K562 (cell line): Measurements from ENCODE around the gene MCL1. TPM values are rescaled to one million over a fixed set of nuclear protein-coding genes. Genes with fewer than 3 reads are reported as not detected.

Experiments used
- ATAC-seq: fragments of 200-7000 bp; cut with Tn5 transposase; 3 replicates; pipeline ENCODE4 v1.9.1; 2020; ENCODE audit warnings: moderate library complexity
- BruUV-seq: library from RNA; stranded (reverse); fragments of 400-500 nt; replicated peaks from 2 replicates; lab custom pipeline; 2021; lab: Mats Ljungman, UMichigan
- CTCF ChIA-PET: fragments of 300-600 bp; formaldehyde crosslinking; extraction: SDS; loops from one replicate; lab custom pipeline; 2021; ENCODE audit warnings: low intra/inter-chr PET ratio; lab: Yijun Ruan, JAX
- POLR2A ChIA-PET: fragments of 300-600, 350-650 bp; sonication (Branson Sonifier 250); formaldehyde crosslinking; extraction: SDS; loops from one replicate; lab custom pipeline; 2021; ENCODE audit warnings: antibody characterized with exemption, inconsistent platforms; lab: Yijun Ruan, JAX
- DNase-seq, 4 experiments: peaks; one replicate each; pipeline versions ENCODE4 v3.0.0 to v3.0.0-alpha.2; 2011 to 2018; ENCODE audit warnings: low spot score in 3 of 4, mixed read lengths in 3 of 4; ENCODE audit errors: extremely low read depth in 1 of 4
- FAIRE-seq: peaks from 2 replicates; lab custom pipeline; 2011; peaks lifted over from hg19 to GRCh38; lab: Jason Lieb, UNC
- H2AFZ ChIP-seq: 2 replicates; pipeline ENCODE4 v1.6.0; 2011; ENCODE audit warnings: low read depth, low read length, control low read depth, inconsistent platforms
- H3K27ac ChIP-seq: fragments of 200-600 bp; 3 replicates; pipeline ENCODE4 v1.8.0; 2011; ENCODE audit warnings: low read depth, mild to moderate bottlenecking, control low read depth, inconsistent platforms, low read length, moderate library complexity, mixed read lengths; ENCODE audit errors: extremely low read depth
- H3K27me3 ChIP-seq, 2 experiments: fragments of 300-600 bp in 1 of 2; 2 replicates in 1 of 2; 3 replicates in 1 of 2; pipeline versions ENCODE4 v1.6.0 to v1.8.0; 2011; ENCODE audit warnings: inconsistent platforms in 2 of 2, low read length in 2 of 2, mild to moderate bottlenecking in 1 of 2, mixed read lengths in 1 of 2, moderate library complexity in 1 of 2; ENCODE audit not compliant: control insufficient read depth in 2 of 2, insufficient read depth in 2 of 2
- H3K36me3 ChIP-seq: fragments of 300-600 bp; 3 replicates; pipeline ENCODE4 v1.8.0; 2011; ENCODE audit warnings: mild to moderate bottlenecking, low read length, inconsistent platforms; ENCODE audit not compliant: control insufficient read depth, insufficient read depth
- H3K4me1 ChIP-seq, 2 experiments: fragments of 200-600 bp in 1 of 2; replicated peaks in 1 of 2; 2 replicates in 1 of 2; 3 replicates in 1 of 2; pipeline versions ENCODE4 v1.5.1 to v1.8.0; 2011; ENCODE audit warnings: inconsistent platforms in 2 of 2, low read length in 2 of 2, mild to moderate bottlenecking in 1 of 2, mixed read lengths in 1 of 2, moderate library complexity in 1 of 2; ENCODE audit not compliant: control insufficient read depth in 2 of 2, insufficient read depth in 2 of 2
- H3K4me2 ChIP-seq: 2 replicates; pipeline ENCODE4 v1.6.1; 2011; ENCODE audit warnings: low read length, control low read depth, inconsistent platforms, mixed read lengths; ENCODE audit not compliant: insufficient read depth
- H3K4me3 ChIP-seq: fragments of 200-600 bp; sonication (generic), shearing (Covaris generic); 2 replicates; pipeline ENCODE4 v1.5.1; 2016; ENCODE audit warnings: control low read depth, inconsistent platforms
- H3K79me2 ChIP-seq: fragments of 200-600 bp; 3 replicates; pipeline ENCODE4 v1.8.0; 2011; ENCODE audit warnings: low read length, inconsistent platforms; ENCODE audit not compliant: control insufficient read depth, insufficient read depth
- H3K9ac ChIP-seq, 2 experiments: 2 replicates each; pipeline versions ENCODE4 v1.6.0 to v1.6.1; 2011; ENCODE audit warnings: low read depth in 2 of 2, low read length in 2 of 2, control low read depth in 1 of 2, inconsistent platforms in 1 of 2, mild to moderate bottlenecking in 1 of 2, mixed read lengths in 1 of 2; ENCODE audit not compliant: insufficient read depth in 1 of 2
- H3K9me1 ChIP-seq: one replicate; pipeline ENCODE4 v1.6.0; 2011; ENCODE audit warnings: inconsistent platforms, mild to moderate bottlenecking, low read length, moderate library complexity; ENCODE audit not compliant: control insufficient read depth, insufficient read depth
- H3K9me3 ChIP-seq: replicated peaks from 2 replicates; pipeline ENCODE4 v1.5.1; 2011; ENCODE audit warnings: low read depth, low read length, inconsistent platforms; ENCODE audit not compliant: control insufficient read depth, insufficient read depth
- H4K20me1 ChIP-seq: replicated peaks from 2 replicates; pipeline ENCODE4 v1.6.1; 2011; ENCODE audit warnings: low read length, inconsistent platforms, mixed read lengths; ENCODE audit not compliant: control insufficient read depth, insufficient read depth
- E2F4 ChIP-seq: sonication (generic); formaldehyde crosslinking; IDR thresholded peaks from 2 replicates; pipeline ENCODE4 v1.8.0; 2022; ENCODE audit warnings: mild to moderate bottlenecking, low read depth, missing genetic modification reagents
- E2F5 ChIP-seq: sonication (generic); formaldehyde crosslinking; IDR thresholded peaks from 2 replicates; pipeline ENCODE4 v1.8.0; 2022; ENCODE audit warnings: mild to moderate bottlenecking, missing genetic modification reagents
- EHMT2 ChIP-seq: fragments of 450-650 bp; IDR thresholded peaks from 2 replicates; pipeline ENCODE4 v1.6.1; 2018; ENCODE audit warnings: antibody characterized with exemption
- FOXP4 ChIP-seq: sonication (generic); formaldehyde crosslinking; IDR thresholded peaks from 2 replicates; pipeline ENCODE4 v1.8.0; 2022; ENCODE audit warnings: mild to moderate bottlenecking, missing genetic modification reagents, borderline replicate concordance
- GABPB1 ChIP-seq: sonication (generic); formaldehyde crosslinking; IDR thresholded peaks from 2 replicates; pipeline ENCODE4 v1.8.0; 2022; ENCODE audit warnings: mild to moderate bottlenecking, missing genetic modification reagents
- KLF6 ChIP-seq: fragments of 250-450 bp; sonication (Bioruptor Pico); IDR thresholded peaks from 2 replicates; pipeline ENCODE4 v1.4.0; 2020; ENCODE audit warnings: mild to moderate bottlenecking, moderate library complexity, borderline replicate concordance
- NR2F6 ChIP-seq: fragments of 450-650 bp; formaldehyde crosslinking; IDR thresholded peaks from 2 replicates; pipeline ENCODE4 v1.4.0; 2020; ENCODE audit warnings: mild to moderate bottlenecking
- NR4A1 ChIP-seq, 2 experiments: fragments of 250-450 bp in 1 of 2; fragments of 450-650 bp in 1 of 2; sonication (Bioruptor Pico) in 1 of 2; IDR thresholded peaks; 2 replicates each; pipeline versions ENCODE4 v1.4.0 to v1.6.1; 2016 to 2020; ENCODE audit warnings: mild to moderate bottlenecking in 2 of 2, missing compliant biosample characterization in 1 of 2, missing genetic modification characterization in 1 of 2, moderate library complexity in 1 of 2
- PTTG1 ChIP-seq: fragments of 450-650 bp; IDR thresholded peaks from 2 replicates; pipeline ENCODE4 v1.6.1; 2016; ENCODE audit warnings: low read depth, mild to moderate bottlenecking, missing genetic modification characterization, missing compliant biosample characterization
- SMARCA5 ChIP-seq: fragments of 450-650 bp; IDR thresholded peaks from 2 replicates; pipeline ENCODE4 v1.6.1; 2016
- SMARCE1 ChIP-seq: fragments of 450-650 bp; IDR thresholded peaks from 2 replicates; pipeline ENCODE4 v1.7.1; 2016; ENCODE audit warnings: mild to moderate bottlenecking
- SREBF1 ChIP-seq: fragments of 150-350 bp; IDR thresholded peaks from 2 replicates; pipeline ENCODE4 v1.6.1; 2014; ENCODE audit warnings: antibody characterized with exemption, low read depth, low read length, borderline replicate concordance
- TARDBP ChIP-seq: fragments of 450-650 bp; IDR thresholded peaks from 2 replicates; pipeline ENCODE4 v1.6.1; 2016
- ZNF224 ChIP-seq: sonication (generic); formaldehyde crosslinking; IDR thresholded peaks from 2 replicates; pipeline ENCODE4 v1.8.0; 2022; ENCODE audit warnings: mild to moderate bottlenecking, missing genetic modification reagents
- ZNF232 ChIP-seq: sonication (generic); formaldehyde crosslinking; IDR thresholded peaks from 2 replicates; pipeline ENCODE4 v1.8.0; 2022; ENCODE audit warnings: mild to moderate bottlenecking, missing genetic modification reagents
- ZNF583 ChIP-seq: fragments of 250-450 bp; sonication (Bioruptor Pico); IDR thresholded peaks from 2 replicates; pipeline ENCODE4 v1.4.0; 2020
- ZNF699 ChIP-seq: fragments of 250-450 bp; sonication (Bioruptor Pico); IDR thresholded peaks from 2 replicates; pipeline ENCODE4 v1.8.0; 2021; ENCODE audit warnings: mild to moderate bottlenecking, moderate library complexity; ENCODE audit not compliant: insufficient replicate concordance
- ZNF76 ChIP-seq: fragments of 250-450 bp; sonication (Bioruptor Pico); IDR thresholded peaks from 2 replicates; pipeline ENCODE4 v1.4.0; 2020; ENCODE audit warnings: mild to moderate bottlenecking, moderate library complexity, borderline replicate concordance
- WGBS: fragments of 100-300 bp; shearing (Covaris generic); methylation state at CpG from one replicate; pipeline ENCODE4 v1.1.6; 2016; ENCODE audit warnings: low coverage, mixed read lengths; ENCODE audit not compliant: insufficient coverage; ENCODE audit errors: missing lambda C conversion rate; 5-methylcytosine and 5-hydroxymethylcytosine counted together
- in situ Hi-C: fragments of 300-500 bp; cut with MboI; formaldehyde crosslinking; loops from 4 replicates; pipeline ENCODE4 v1.15.0; 2018; ENCODE audit warnings: inconsistent platforms, mixed read lengths
- intact Hi-C: fragments of 100-400 bp; cut with micrococcal nuclease; formaldehyde crosslinking; loops from 2 replicates; pipeline ENCODE4 v1.14.2; 2022
- polyA plus RNA-seq, 8 experiments: library from polyadenylated mRNA; depleted of rRNA in 4 of 8; stranded (reverse) in 5 of 8; unstranded in 3 of 8; fragments of >200 nt; fragmentation: Nextera tagmentation in 2 of 8; fragmentation: Illumina TruSeq in 1 of 8; extraction: Ambion mirVana in 2 of 8; extraction: Trizol in 1 of 8; gene quantifications; 2 replicates each; pipeline versions ENCODE4 v1.2.1 to v1.2.3, GENCODE V29; 2011 to 2014; ENCODE audit warnings: inconsistent platforms in 1 of 8, missing spikeins in 1 of 8
- total RNA-seq, 7 experiments: library from RNA; depleted of rRNA in 6 of 7; stranded (reverse); fragments of >200 nt in 6 of 7; fragmentation: Illumina TruSeq in 2 of 7; extraction: Trizol in 2 of 7; gene quantifications; 2 replicates each; pipeline versions ENCODE4 v1.2.1 to v1.2.3, GENCODE V29; 2011 to 2021; ENCODE audit warnings: low replicate concordance in 1 of 7

The MCL1 gene
- total and polyA plus RNA-seq, 9 of the 15 experiments (the other 6 are each of a cell fraction or from before 2014, with no cell fraction given) = 27.1 to 224 (median 138) TPM

- CTCF ChIA-PET = interaction anchor here (1.1 kb wide), 2 partner anchors 43 to 193 kb away, joined by 3 to 4 read pairs; no protein-coding TSS in a partner anchor
- TF ChIP-seq KLF6 = no peak
- TF ChIP-seq ZNF76 (CRISPR knock-in tag) = no peak
- TF ChIP-seq SMARCE1 = peak; percentile 87
- TF ChIP-seq ZNF583 = no peak
- TF ChIP-seq NR2F6 (CRISPR knock-in tag) = no peak
- no peak for TF ChIP-seq SMARCA5
- no peak for TF ChIP-seq FOXP4 (CRISPR knock-in tag)
- no peak for TF ChIP-seq SREBF1
- no peak for TF ChIP-seq ZNF699 (CRISPR knock-in tag)
- TF ChIP-seq PTTG1 = no peak
- TF ChIP-seq NR4A1 (CRISPR knock-in tag; IDR thresholded peaks at IDR 0.05) = no peak
- TF ChIP-seq NR4A1 (tag; IDR thresholded peaks at IDR 0.05) = no peak
- TF ChIP-seq E2F5 = no peak
- no peak for TF ChIP-seq EHMT2
- no peak for TF ChIP-seq ZNF224
- no peak for TF ChIP-seq TARDBP
- no peak for TF ChIP-seq E2F4
- TF ChIP-seq ZNF232 (CRISPR knock-in tag) = no peak
- no peak for TF ChIP-seq GABPB1 (CRISPR knock-in tag)
Measured at GRCh38 chr1:150619576-150620509, 40.4 kb upstream of the MCL1 start.

More at GRCh38 chr1:150619576-150620509, 40.4 kb upstream of the MCL1 start:
- Histone ChIP-seq H3K27ac (peak overlapping the region; percentile 80), H3K79me2 (peaks cover 28% of the 10 kb centered on the region; the same call in 2 of the 3 replicates), H3K27me3 (no peaks in the 10 kb centered on the region), H3K9me3 (no peaks in the 10 kb centered on the region), H3K9me1 (no peaks in the 10 kb centered on the region), H3K4me2 (peak overlapping the region; percentile 40; the same call in 1 of the 2 replicates), H3K4me1 (peaks cover 33 to 55% of the 10 kb centered on the region in 2 experiments), H3K4me3 (no peak overlapping the region), H3K9ac (peak overlapping the region in 1 of 2 experiments; percentile 54; a peak in 2 of 4 replicates), H3K36me3 (peaks cover 77% of the 10 kb centered on the region), H2AFZ (no peak overlapping the region), H4K20me1 (no peaks in the 10 kb centered on the region)
- in situ Hi-C loops = no loop called here
- peak; percentile 79 for FAIRE-seq
- DNase-seq = peak in 2 of 4 experiments; percentile 81 to 88
- BruUV-seq = no TSS peak
- POLR2A ChIA-PET = interaction anchor here (0.5 to 3.2 kb wide), 16 partner anchors 8 to 357 kb away, joined by 3 to 32 read pairs (median 4); partner anchors contain the start of genes ENSA and MCL1
- ATAC-seq = peak; percentile 82
- intact Hi-C loops = loop anchor here (2.0 to 10.0 kb wide), 5 partner anchors 41 to 355 kb away; partner anchors contain the start of genes CERS2, MCL1, SETDB1 and TARS2
- 3% methylated on average over 4 of the region's 4 CpGs for WGBS
